Gastrocnemius medialis (tissue), 4 donors: Measurements from ENCODE around the gene CAMTA1.

Experiments
- CTCF ChIP-seq, 5 experiments: fragments of 450-650 bp in 3 of 5; fragments of 200-600 bp in 2 of 5; sonication (generic) in 2 of 5; IDR thresholded peaks in 4 of 5; conservative IDR thresholded peaks in 1 of 5; 1 replicate in 4 of 5; 2 replicates in 1 of 5; pipeline ENCODE4 v1.5.1; 2016 to 2019; ENCODE audit warnings: antibody characterized with exemption in 5 of 5, mild to moderate bottlenecking in 3 of 5, moderate library complexity in 3 of 5
- POLR2A ChIP-seq, 2 donors: fragments of 450-650 bp; IDR thresholded peaks; one replicate each; pipeline ENCODE4 v1.6.1; 2017; ENCODE audit warnings: antibody characterized with exemption in 2 of 2, mild to moderate bottlenecking in 2 of 2, moderate library complexity in 2 of 2

- no peak for TF ChIP-seq POLR2A (IDR thresholded peaks at IDR 0.05)
- no peak for TF ChIP-seq CTCF (IDR thresholded peaks at IDR 0.05 in 4 of 5, conservative IDR thresholded peaks at IDR 0.05 in 1 of 5)
Measured at GRCh38 chr1:7062346-7063061, 277.2 kb downstream of the CAMTA1 start.
